GM15510 (cell line): Measurements from ENCODE around the gene SPCS2.

Experiments used
- POLR2A ChIP-seq: IDR thresholded peaks from 3 replicates; pipeline ENCODE4 v1.6.1; 2011; ENCODE audit warnings: borderline replicate concordance; ENCODE audit not compliant: insufficient read length; ENCODE audit errors: extremely low read depth

Gene SPCS2

DNA sequence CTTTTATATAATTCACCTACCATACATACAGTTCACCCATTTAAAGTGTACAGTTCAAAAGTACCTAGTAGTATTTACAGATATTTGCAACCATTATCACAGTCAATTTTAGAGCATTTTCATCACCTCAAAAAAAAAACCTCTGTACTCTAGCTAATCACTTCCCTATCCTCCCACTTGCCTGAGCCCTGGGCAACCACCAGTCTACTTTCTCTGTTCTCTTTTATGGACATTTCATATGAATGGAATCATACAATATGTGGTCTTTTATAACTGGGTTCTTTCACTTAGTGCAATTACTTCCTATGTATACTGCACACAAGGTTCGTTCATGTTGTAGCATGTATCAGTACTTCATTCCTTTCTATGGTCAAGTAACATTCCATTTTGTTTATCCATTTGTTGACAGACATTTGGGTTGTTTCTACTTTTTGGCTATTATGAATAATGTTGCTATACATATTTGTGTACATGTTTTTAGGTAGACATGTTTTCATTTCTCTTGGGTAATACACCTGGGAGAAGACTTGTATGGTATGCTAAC is 21.9 kb downstream of the SPCS2 start:
- no peak for TF ChIP-seq POLR2A

- TF ChIP-seq POLR2A: no peak
These were observed 22.4 kb downstream of the SPCS2 start for GRCh38 chr11:74971424-74971823.

GRCh38 chr11:74978041-74978440 is 29.0 kb downstream of the SPCS2 start:
- TF ChIP-seq POLR2A: no peak

- TF ChIP-seq POLR2A: no peak
These were observed 31.6 kb downstream of the SPCS2 start for GRCh38 chr11:74980634-74981033.

GRCh38 chr11:74981888-74982287 is 32.8 kb downstream of the SPCS2 start:
- peak; percentile 7 for TF ChIP-seq POLR2A

GRCh38 chr11:74984070-74984469 is 35.0 kb downstream of the SPCS2 start:
- TF ChIP-seq POLR2A: no peak

- TF ChIP-seq POLR2A: no peak
These were observed 35.7 kb downstream of the SPCS2 start for GRCh38 chr11:74984730-74985129.

DNA sequence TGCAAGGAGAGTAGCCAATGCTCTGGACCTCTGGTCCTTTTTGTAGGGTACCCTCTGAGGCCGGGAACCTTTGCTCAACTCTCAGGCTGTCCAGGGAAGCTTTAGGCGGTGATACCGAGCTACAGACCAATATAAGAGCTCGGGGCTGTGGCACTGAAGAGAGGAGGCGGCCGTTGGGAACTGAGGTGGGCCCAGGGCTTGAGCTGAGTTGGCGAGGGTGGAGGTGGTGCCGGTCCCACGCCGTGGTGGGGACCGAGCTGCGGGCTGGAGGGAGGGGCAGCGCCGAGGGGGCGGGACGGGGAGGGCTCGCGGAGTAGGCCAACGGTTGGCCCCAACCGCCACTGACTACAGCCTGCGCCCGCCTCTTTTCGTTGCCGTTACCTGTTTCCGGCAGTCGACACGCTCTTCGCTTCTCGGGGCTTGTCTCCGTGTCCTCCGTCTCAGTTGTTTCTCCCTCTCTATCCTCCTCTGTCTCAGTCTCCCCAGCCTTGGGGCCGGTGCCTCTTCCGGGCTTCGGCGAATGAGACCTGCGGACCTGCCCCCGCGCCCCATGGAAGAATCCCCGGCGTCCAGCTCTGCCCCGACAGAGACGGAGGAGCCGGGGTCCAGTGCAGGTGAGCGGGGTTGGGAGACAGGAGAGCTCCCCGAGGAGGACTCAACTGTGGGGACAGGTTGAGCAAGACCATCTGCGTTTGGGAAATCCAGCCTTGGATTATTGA is 39.6 kb downstream of the SPCS2 start, which contains the start of gene NEU3:
NEU3 (plus strand) TSS at position 393 of the 719 bp plus-strand sequence; CDS start at position 521, 128 bp downstream.
- TF ChIP-seq POLR2A: peak; percentile 87

GRCh38 chr11:74989260-74989638 is 40.2 kb downstream of the SPCS2 start:
- no peak for TF ChIP-seq POLR2A

- TF ChIP-seq POLR2A: no peak
These were observed 41.9 kb downstream of the SPCS2 start for GRCh38 chr11:74990941-74991340.

DNA sequence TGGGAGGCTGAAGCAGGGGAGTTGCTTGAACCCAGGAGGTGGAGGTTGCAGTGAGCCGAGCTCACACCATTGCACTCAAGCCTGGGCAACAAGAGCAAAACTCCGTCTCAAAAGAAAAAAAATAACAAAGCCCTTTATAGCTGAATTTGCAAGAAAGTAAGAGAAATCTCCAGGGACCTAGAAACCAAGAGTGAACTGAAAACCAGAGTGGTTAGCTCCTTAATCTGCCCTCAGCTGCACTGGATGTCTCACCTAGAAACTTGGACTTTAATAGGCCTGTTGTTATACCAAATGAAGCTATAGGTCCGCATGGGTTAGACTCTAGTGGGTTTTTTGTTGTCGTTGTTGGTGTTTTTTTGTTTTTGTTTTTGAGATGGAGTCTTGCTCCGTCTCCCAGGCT is 43.8 kb downstream of the SPCS2 start:
- TF ChIP-seq POLR2A: no peak

GRCh38 chr11:75000975-75001354 is 51.9 kb downstream of the SPCS2 start:
- TF ChIP-seq POLR2A: no peak

DNA sequence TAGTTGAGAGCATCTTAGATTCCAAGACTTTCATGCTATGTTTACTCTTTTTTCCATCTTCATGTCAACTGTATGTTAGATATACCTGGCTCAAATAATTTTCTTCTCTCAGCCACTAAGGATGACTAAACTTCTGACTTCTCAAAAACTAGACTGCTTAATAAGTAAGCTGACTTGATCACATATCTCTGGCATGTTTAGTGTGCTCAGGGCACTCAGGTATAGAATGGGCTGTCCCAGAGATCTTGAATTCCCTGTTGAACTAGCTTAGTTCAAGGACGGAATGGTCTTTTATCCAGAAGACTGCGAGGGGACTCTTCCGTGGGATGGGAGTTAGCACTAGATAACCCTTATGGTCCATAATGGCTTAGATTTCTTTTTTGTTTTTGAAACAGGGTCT is 52.6 kb downstream of the SPCS2 start:
- TF ChIP-seq POLR2A: no peak

- no peak for TF ChIP-seq POLR2A
These were observed 53.5 kb downstream of the SPCS2 start for GRCh38 chr11:75002516-75002915.

- TF ChIP-seq POLR2A: no peak
These were observed 55.1 kb downstream of the SPCS2 start for GRCh38 chr11:75004215-75004614.

DNA sequence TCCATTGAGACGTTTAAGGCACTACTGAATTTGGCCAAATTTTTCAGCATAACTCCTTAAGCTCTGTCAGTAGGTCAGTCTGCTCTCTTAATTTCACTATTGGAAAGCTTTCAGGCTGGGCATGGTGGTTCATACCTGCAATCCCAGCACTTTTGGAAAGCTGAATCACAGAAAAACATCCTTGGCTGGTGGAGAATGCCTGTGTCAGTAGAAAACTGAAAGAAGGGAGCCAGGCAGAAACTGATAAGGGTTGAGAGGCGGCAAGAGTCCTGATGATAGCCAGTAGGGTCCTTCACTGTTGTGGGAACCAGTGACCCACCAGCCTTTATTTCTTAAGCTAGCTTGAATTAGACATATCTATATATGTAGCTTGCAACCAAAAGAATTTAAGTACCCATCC is 62.3 kb downstream of the SPCS2 start:
- no peak for TF ChIP-seq POLR2A
